T-cell (primary cell): Measurements from ENCODE around the gene YWHAB. TPM values are rescaled to one million over a fixed set of nuclear protein-coding genes. Genes with fewer than 3 reads are reported as not detected.

ENCODE experiments used
- ATAC-seq, 4 experiments: fragments of 200-7000 bp in 3 of 4; fragments of 150-1000 bp in 1 of 4; cut with Tn5 transposase; replicated peaks in 1 of 4; 1 replicate in 3 of 4; 2 replicates in 1 of 4; pipeline ENCODE4 v1.10.0; 2021; ENCODE audit warnings: moderate library complexity in 3 of 4, mild to moderate bottlenecking in 2 of 4, moderate number of reproducible peaks in 1 of 4
- CTCF ChIA-PET, 2 donors: fragments of 300-600 bp; sonication (Branson Sonifier 250); formaldehyde crosslinking; loops; one replicate each; lab custom pipeline; 2022; ENCODE audit warnings: antibody characterized with exemption in 2 of 2; lab: Charles Lee
- POLR2A ChIA-PET, 2 donors: fragments of 300-600 bp; sonication (Branson Sonifier 250); formaldehyde crosslinking; loops; one replicate each; lab custom pipeline; 2022; ENCODE audit warnings: antibody characterized with exemption in 2 of 2; lab: Charles Lee
- DNase-seq, 35 experiments: peaks; one replicate each; pipeline versions ENCODE4 v3.0.0 to v3.0.0-alpha.2; 2013 to 2023
- H3K27ac ChIP-seq: one replicate; pipeline ENCODE4 v1.5.1; 2013; ENCODE audit warnings: low read length
- H3K27me3 ChIP-seq, 2 experiments: replicated peaks in 1 of 2; 1 replicate in 1 of 2; 2 replicates in 1 of 2; pipeline versions ENCODE4 v1.6.1 to v1.7.0; 2013; ENCODE audit warnings: low read length in 1 of 2, mixed read lengths in 1 of 2; ENCODE audit not compliant: control insufficient read depth in 2 of 2, insufficient read depth in 2 of 2; ENCODE audit errors: extremely low read depth in 1 of 2
- H3K36me3 ChIP-seq, 2 donors: 1 replicate in 1 of 2; 2 replicates in 1 of 2; pipeline versions ENCODE4 v1.6.1 to v1.7.0; 2013; ENCODE audit warnings: low read length in 1 of 2; ENCODE audit not compliant: control insufficient read depth in 2 of 2, insufficient read depth in 1 of 2; ENCODE audit errors: extremely low read depth in 1 of 2
- H3K4me1 ChIP-seq, 2 experiments: 1 replicate in 1 of 2; 2 replicates in 1 of 2; pipeline versions ENCODE4 v1.6.1 to v1.7.0; 2013; ENCODE audit warnings: low read length in 2 of 2, mixed read lengths in 1 of 2; ENCODE audit not compliant: insufficient read depth in 2 of 2, control insufficient read depth in 1 of 2; ENCODE audit errors: extremely low read depth in 1 of 2
- H3K4me3 ChIP-seq, 2 donors: 1 replicate in 1 of 2; 2 replicates in 1 of 2; pipeline versions ENCODE4 v1.5.1 to v1.7.0; 2013; ENCODE audit warnings: mild to moderate bottlenecking in 2 of 2, low read length in 1 of 2, moderate library complexity in 1 of 2; ENCODE audit not compliant: control insufficient read depth in 1 of 2; ENCODE audit errors: extremely low read depth in 1 of 2
- H3K9me3 ChIP-seq: 2 replicates; pipeline ENCODE4 v1.7.0; 2013
- H3K27ac Mint-ChIP-seq, 2 donors: one replicate each; pipeline ENCODE4 v1.8.0; 2020 to 2021; ENCODE audit warnings: mild to moderate bottlenecking in 2 of 2, mixed read lengths in 2 of 2
- H3K27me3 Mint-ChIP-seq, 2 donors: one replicate each; pipeline ENCODE4 v1.8.0; 2021 to 2022; ENCODE audit warnings: mixed read lengths in 2 of 2
- H3K36me3 Mint-ChIP-seq: one replicate; pipeline ENCODE4 v1.8.0; 2021; ENCODE audit warnings: mixed read lengths
- H3K4me1 Mint-ChIP-seq, 3 donors: one replicate each; pipeline ENCODE4 v1.8.0; 2020 to 2022; ENCODE audit warnings: mixed read lengths in 3 of 3, mild to moderate bottlenecking in 1 of 3
- H3K4me3 Mint-ChIP-seq, 3 donors: one replicate each; pipeline ENCODE4 v1.8.0; 2020 to 2022; ENCODE audit warnings: mild to moderate bottlenecking in 3 of 3, mixed read lengths in 3 of 3, moderate library complexity in 3 of 3
- H3K9me3 Mint-ChIP-seq, 3 donors: one replicate each; pipeline ENCODE4 v1.8.0; 2020 to 2022; ENCODE audit warnings: mixed read lengths in 3 of 3
- WGBS: methylation state at CpG from one replicate; pipeline ENCODE4 v1.1.5; 2013; ENCODE audit warnings: missing lambda C conversion rate; ENCODE audit not compliant: insufficient coverage; 5-methylcytosine and 5-hydroxymethylcytosine counted together
- total RNA-seq, 35 experiments: library from RNA in 6 of 35; stranded (reverse) in 6 of 35; fragments of 120-200 nt in 1 of 35; gene quantifications; one replicate each; pipeline versions ENCODE4 v1.2.1 to v1.2.4 and lab custom pipeline; 2013 to 2026

Gene YWHAB
- total RNA-seq, 5 donors from 2014 or later (not counting 1 experiment from before 2014, with no cell fraction given): 198 to 233 (median 205) TPM

GRCh38 chr20:44936510-44936909 is 51.0 kb downstream of the YWHAB start:
- H3K36me3 ChIP-seq: peaks cover 16 to 41% of the 10 kb centered on the region in 2 donors
- no peaks in the 10 kb centered on the region for H3K4me1 ChIP-seq
- Mint-ChIP-seq H3K4me1 (no peaks in the 10 kb centered on the region), H3K27ac (no peak overlapping the region), H3K27me3 (no peaks in the 10 kb centered on the region), H3K9me3 (no peaks in the 10 kb centered on the region), H3K4me3 (no peak overlapping the region), H3K36me3 (peaks cover 50% of the 10 kb centered on the region)
- 98% methylated on average over 10 of the region's 10 CpGs for WGBS
- DNase-seq (no peak), ATAC-seq (no peak)
- ChIA-PET POLR2A (interaction anchor here in 1 of 2 donors (0.6 kb wide), 1 partner anchor 22 kb away, joined by 3 read pairs; no protein-coding TSS in a partner anchor), CTCF (interaction anchor here in 1 of 2 donors (1.5 kb wide), 1 partner anchor 16 kb away, joined by 6 read pairs; no protein-coding TSS in a partner anchor)
- H3K9me3 ChIP-seq: no peaks in the 10 kb centered on the region
- no peaks in the 10 kb centered on the region for H3K27me3 ChIP-seq
- no peak overlapping the region for H3K27ac ChIP-seq
- H3K4me3 ChIP-seq: no peak overlapping the region

GRCh38 chr20:44938637-44939036 is 53.1 kb downstream of the YWHAB start:
- peaks cover 53% of the 10 kb centered on the region for H3K36me3 Mint-ChIP-seq
- peak overlapping the region in 1 of 2 donors; percentile 78 for H3K27ac Mint-ChIP-seq
- no peaks in the 10 kb centered on the region for H3K9me3 ChIP-seq
- H3K36me3 ChIP-seq: peaks cover 14 to 58% of the 10 kb centered on the region in 2 donors
- 89% methylated on average over 9 of the region's 9 CpGs for WGBS
- H3K9me3 Mint-ChIP-seq: no peaks in the 10 kb centered on the region
- no peaks in the 10 kb centered on the region for H3K27me3 ChIP-seq
- no peaks in the 10 kb centered on the region for H3K4me1 Mint-ChIP-seq
- no peak for ATAC-seq
- ChIA-PET CTCF (no interaction called here), POLR2A (no interaction called here)
- no peaks in the 10 kb centered on the region for H3K27me3 Mint-ChIP-seq
- no peak overlapping the region for H3K4me3 Mint-ChIP-seq
- H3K27ac ChIP-seq: no peak overlapping the region
- H3K4me1 ChIP-seq: no peaks in the 10 kb centered on the region
- no peak overlapping the region for H3K4me3 ChIP-seq
- no peak for DNase-seq

GRCh38 chr20:44941120-44941691 is 55.7 kb downstream of the YWHAB start:
- DNase-seq (no peak), ATAC-seq (no peak)
- Histone ChIP-seq H3K4me3 (no peak overlapping the region), H3K27me3 (no peaks in the 10 kb centered on the region), H3K27ac (no peak overlapping the region), H3K4me1 (no peaks in the 10 kb centered on the region), H3K9me3 (no peaks in the 10 kb centered on the region), H3K36me3 (peaks cover 9 to 67% of the 10 kb centered on the region in 2 donors)
- peaks cover 59% of the 10 kb centered on the region for H3K36me3 Mint-ChIP-seq
- WGBS: 97% methylated on average over 5 of the region's 7 CpGs
- no peak overlapping the region for H3K4me3 Mint-ChIP-seq
- H3K27ac Mint-ChIP-seq: peak overlapping the region in 1 of 2 donors; percentile 25
- H3K4me1 Mint-ChIP-seq: peaks cover 0 to 7% (median 0%) of the 10 kb centered on the region in 3 donors
- no peaks in the 10 kb centered on the region for H3K27me3 Mint-ChIP-seq
- ChIA-PET POLR2A (no interaction called here), CTCF (interaction anchor here in 1 of 2 donors (0.5 kb wide), 1 partner anchor 13 kb away, joined by 6 read pairs; no protein-coding TSS in a partner anchor)
- no peaks in the 10 kb centered on the region for H3K9me3 Mint-ChIP-seq

GRCh38 chr20:44942264-44942973 is 56.9 kb downstream of the YWHAB start:
- H3K9me3 ChIP-seq: no peaks in the 10 kb centered on the region
- Mint-ChIP-seq H3K27me3 (no peaks in the 10 kb centered on the region), H3K9me3 (no peaks in the 10 kb centered on the region), H3K27ac (peak overlapping the region; percentile 47 to 81), H3K4me1 (peaks cover 0 to 7% (median 0%) of the 10 kb centered on the region in 3 donors), H3K36me3 (peaks cover 56% of the 10 kb centered on the region), H3K4me3 (no peak overlapping the region)
- CTCF ChIA-PET: interaction anchor here in 1 of 2 donors (0.7 kb wide), 1 partner anchor 137 kb away, joined by 3 read pairs; no protein-coding TSS in a partner anchor
- no peaks in the 10 kb centered on the region for H3K27me3 ChIP-seq
- peaks cover 0 to 70% of the 10 kb centered on the region in 2 donors for H3K36me3 ChIP-seq
- WGBS: 98% methylated on average over 3 of the region's 4 CpGs
- no peak overlapping the region for H3K27ac ChIP-seq
- H3K4me1 ChIP-seq: no peaks in the 10 kb centered on the region
- ATAC-seq (no peak), DNase-seq (no peak)
- POLR2A ChIA-PET: interaction anchor here in 1 of 2 donors (0.6 kb wide), 1 partner anchor 297 kb away, joined by 3 read pairs; no protein-coding TSS in a partner anchor
- no peak overlapping the region for H3K4me3 ChIP-seq

- WGBS: no CpG with 5 or more reads among the region's 4 CpGs
- DNase-seq (no peak), ATAC-seq (no peak)
- Histone ChIP-seq H3K27me3 (no peaks in the 10 kb centered on the region), H3K36me3 (peaks cover 0 to 75% of the 10 kb centered on the region in 2 donors), H3K27ac (no peak overlapping the region), H3K9me3 (no peaks in the 10 kb centered on the region), H3K4me3 (no peak overlapping the region), H3K4me1 (no peaks in the 10 kb centered on the region)
- CTCF ChIA-PET: no interaction called here
- POLR2A ChIA-PET: no interaction called here
- Mint-ChIP-seq H3K4me3 (no peak overlapping the region), H3K27me3 (no peaks in the 10 kb centered on the region), H3K27ac (no peak overlapping the region), H3K36me3 (peaks cover 61% of the 10 kb centered on the region), H3K4me1 (peaks cover 0 to 7% (median 0%) of the 10 kb centered on the region in 3 donors), H3K9me3 (no peaks in the 10 kb centered on the region)
Measured at GRCh38 chr20:44943828-44944227, 58.3 kb downstream of the YWHAB start.

- DNase-seq (no peak), ATAC-seq (no peak)
- peaks cover 67% of the 10 kb centered on the region for H3K36me3 Mint-ChIP-seq
- H3K4me1 Mint-ChIP-seq: peaks cover 0 to 12% (median 0%) of the 10 kb centered on the region in 3 donors
- ChIA-PET POLR2A (interaction anchor here in 1 of 2 donors (0.6 kb wide), 1 partner anchor 36 kb away, joined by 4 read pairs; no protein-coding TSS in a partner anchor), CTCF (no interaction called here)
- no peaks in the 10 kb centered on the region for H3K9me3 Mint-ChIP-seq
- no peaks in the 10 kb centered on the region for H3K27me3 Mint-ChIP-seq
- H3K4me3 ChIP-seq: no peak overlapping the region
- WGBS: 96% methylated on average over 5 of the region's 6 CpGs
- H3K27ac Mint-ChIP-seq: peak overlapping the region; percentile 3 to 50
- no peaks in the 10 kb centered on the region for H3K27me3 ChIP-seq
- no peak overlapping the region for H3K4me3 Mint-ChIP-seq
- H3K36me3 ChIP-seq: peaks cover under 1 to 78% of the 10 kb centered on the region in 2 donors
- H3K9me3 ChIP-seq: no peaks in the 10 kb centered on the region
- no peaks in the 10 kb centered on the region for H3K4me1 ChIP-seq
- H3K27ac ChIP-seq: no peak overlapping the region
Measured at GRCh38 chr20:44945261-44945660, 59.8 kb downstream of the YWHAB start.
